ENCODE data around the gene ACLY. TPM values are rescaled to one million over a fixed set of nuclear protein-coding genes. Genes with fewer than 3 reads are reported as not detected.
"Not testable (repeated sequence)": the region's sequence is repeated elsewhere in the genome, so short reads cannot be mapped to it uniquely, and the experiment has no call there.

Gene ACLY
- total RNA-seq, 1 experiment from 2014 or later = 184 TPM

- Histone ChIP-seq H4K20me1 (ENCODE audit: insufficient read depth) (peaks cover 37% of the 10 kb centered on the region), H3F3A (ENCODE audit: insufficient read depth, low read depth) (peaks cover 11% of the 10 kb centered on the region; the same call in 1 of the 2 replicates), H3K27me3 (ENCODE audit: insufficient read depth, low read depth) (no peaks in the 10 kb centered on the region), H3K9me2 (ENCODE audit: insufficient read depth) (no peaks in the 10 kb centered on the region), H3K4me3 (no peak overlapping the region), H3K36me3 (ENCODE audit: low read depth) (peaks cover 4% of the 10 kb centered on the region; the same call in 1 of the 2 replicates), H3K79me2 (ENCODE audit: low read depth) (peaks cover 45% of the 10 kb centered on the region), H3K9me3 (ENCODE audit: insufficient read depth, low read depth) (no peaks in the 10 kb centered on the region), H3K27ac (no peak overlapping the region), H2AFZ (no peak overlapping the region), H3K4me2 (no peak overlapping the region), H3K4me1 (replicated peaks; ENCODE audit: insufficient read depth) (no peaks in the 10 kb centered on the region)
- CTCF ChIA-PET = no interaction called here
- no TSS peak for BruUV-seq (replicated peaks)
- TF ChIP-seq, protein P1, sequence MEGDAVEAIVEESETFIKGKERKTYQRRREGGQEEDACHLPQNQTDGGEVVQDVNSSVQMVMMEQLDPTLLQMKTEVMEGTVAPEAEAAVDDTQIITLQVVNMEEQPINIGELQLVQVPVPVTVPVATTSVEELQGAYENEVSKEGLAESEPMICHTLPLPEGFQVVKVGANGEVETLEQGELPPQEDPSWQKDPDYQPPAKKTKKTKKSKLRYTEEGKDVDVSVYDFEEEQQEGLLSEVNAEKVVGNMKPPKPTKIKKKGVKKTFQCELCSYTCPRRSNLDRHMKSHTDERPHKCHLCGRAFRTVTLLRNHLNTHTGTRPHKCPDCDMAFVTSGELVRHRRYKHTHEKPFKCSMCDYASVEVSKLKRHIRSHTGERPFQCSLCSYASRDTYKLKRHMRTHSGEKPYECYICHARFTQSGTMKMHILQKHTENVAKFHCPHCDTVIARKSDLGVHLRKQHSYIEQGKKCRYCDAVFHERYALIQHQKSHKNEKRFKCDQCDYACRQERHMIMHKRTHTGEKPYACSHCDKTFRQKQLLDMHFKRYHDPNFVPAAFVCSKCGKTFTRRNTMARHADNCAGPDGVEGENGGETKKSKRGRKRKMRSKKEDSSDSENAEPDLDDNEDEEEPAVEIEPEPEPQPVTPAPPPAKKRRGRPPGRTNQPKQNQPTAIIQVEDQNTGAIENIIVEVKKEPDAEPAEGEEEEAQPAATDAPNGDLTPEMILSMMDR (conservative IDR thresholded peaks at IDR 0.05) = no peak
- no peak for TF ChIP-seq EZH2 (IDR thresholded peaks at IDR 0.05; ENCODE audit: low read depth)
- intact Hi-C loops (cut with micrococcal nuclease; ENCODE audit: unreplicated experiment) = no loop called here
- DNase-seq = no peak
- POLR2A ChIA-PET (ENCODE audit: unreplicated experiment) = interaction anchor here (0.7 kb wide), 1 partner anchor 158 kb away, joined by 3 read pairs; no protein-coding TSS in a partner anchor
These were observed 69.3 kb downstream of the ACLY start for GRCh38 chr17:41849251-41849990.

DNA sequence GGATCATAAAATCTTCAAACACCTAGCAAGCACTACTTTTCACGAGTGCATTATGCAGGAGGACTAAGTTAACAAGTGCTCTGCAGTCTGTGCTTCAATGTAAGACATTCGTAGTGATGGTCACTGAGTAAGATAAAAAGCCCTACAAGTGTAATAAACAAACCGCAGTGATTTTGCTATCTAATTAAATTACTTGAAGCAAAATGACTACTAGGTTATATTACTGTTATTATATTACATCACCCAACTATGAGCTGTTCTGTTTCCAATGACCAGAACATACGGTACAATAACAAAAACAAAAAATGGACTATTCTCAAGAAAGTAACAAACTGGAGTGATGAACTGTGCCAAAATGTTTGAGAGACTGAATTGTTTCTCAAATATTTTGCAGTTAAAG lies 70.0 kb downstream of the ACLY start:
- H4K20me1 ChIP-seq (ENCODE audit: insufficient read depth) = peaks cover 33% of the 10 kb centered on the region
- no peaks in the 10 kb centered on the region for H3K4me1 ChIP-seq (replicated peaks; ENCODE audit: insufficient read depth)
- no peak overlapping the region for H3K27ac ChIP-seq
- TF ChIP-seq, protein P1 (conservative IDR thresholded peaks at IDR 0.05) = no peak
- no peak for TF ChIP-seq EZH2 (IDR thresholded peaks at IDR 0.05; ENCODE audit: low read depth)
- BruUV-seq (replicated peaks) = no TSS peak
- CTCF ChIA-PET = no interaction called here
- no peaks in the 10 kb centered on the region for H3K9me2 ChIP-seq (ENCODE audit: insufficient read depth)
- H3K36me3 ChIP-seq (ENCODE audit: low read depth) = peaks cover 4% of the 10 kb centered on the region; the same call in 1 of the 2 replicates
- POLR2A ChIA-PET (ENCODE audit: unreplicated experiment) = no interaction called here
- no peaks in the 10 kb centered on the region for H3K9me3 ChIP-seq (ENCODE audit: insufficient read depth, low read depth)
- DNase-seq = no peak
- no peak overlapping the region for H2AFZ ChIP-seq
- H3F3A ChIP-seq (ENCODE audit: insufficient read depth, low read depth) = peaks cover 8% of the 10 kb centered on the region; the same call in 1 of the 2 replicates
- no peak overlapping the region for H3K4me3 ChIP-seq
- intact Hi-C loops (cut with micrococcal nuclease; ENCODE audit: unreplicated experiment) = no loop called here
- H3K4me2 ChIP-seq = no peak overlapping the region
- H3K79me2 ChIP-seq (ENCODE audit: low read depth) = peaks cover 39% of the 10 kb centered on the region
- H3K27me3 ChIP-seq (ENCODE audit: insufficient read depth, low read depth) = no peaks in the 10 kb centered on the region

DNA sequence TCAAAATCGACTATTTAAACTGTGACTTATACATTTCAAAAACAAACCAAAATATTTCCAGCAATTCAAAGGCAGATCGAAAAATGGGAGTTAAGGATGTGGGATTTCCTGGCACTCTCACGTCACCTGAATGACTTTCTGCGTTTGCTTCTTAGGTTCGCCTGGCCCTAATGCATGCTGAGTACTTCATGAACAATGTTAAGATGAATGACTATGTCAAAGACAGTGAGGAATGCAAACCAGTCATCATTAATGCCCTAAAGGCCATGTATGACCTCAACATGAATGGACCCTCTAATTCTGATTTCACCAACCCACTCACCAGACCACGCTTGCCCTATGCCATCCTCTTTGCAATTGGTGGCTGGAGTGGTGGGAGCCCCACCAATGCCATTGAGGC lies 73.8 kb downstream of the ACLY start:
- Histone ChIP-seq H3K9me3 (ENCODE audit: insufficient read depth, low read depth) (no peaks in the 10 kb centered on the region), H3F3A (ENCODE audit: insufficient read depth, low read depth) (peaks cover 8% of the 10 kb centered on the region; the same call in 1 of the 2 replicates), H3K27me3 (ENCODE audit: insufficient read depth, low read depth) (no peaks in the 10 kb centered on the region), H2AFZ (no peak overlapping the region), H3K4me3 (no peak overlapping the region), H3K4me1 (replicated peaks; ENCODE audit: insufficient read depth) (no peaks in the 10 kb centered on the region), H3K9me2 (ENCODE audit: insufficient read depth) (no peaks in the 10 kb centered on the region), H3K36me3 (ENCODE audit: low read depth) (no peaks in the 10 kb centered on the region), H3K27ac (no peak overlapping the region), H3K79me2 (ENCODE audit: low read depth) (peaks cover 12% of the 10 kb centered on the region; the same call in 1 of the 2 replicates), H3K4me2 (no peak overlapping the region), H4K20me1 (ENCODE audit: insufficient read depth) (peaks cover 20% of the 10 kb centered on the region)
- POLR2A ChIA-PET (ENCODE audit: unreplicated experiment) = no interaction called here
- intact Hi-C loops (cut with micrococcal nuclease; ENCODE audit: unreplicated experiment) = no loop called here
- no peak for TF ChIP-seq EZH2 (IDR thresholded peaks at IDR 0.05; ENCODE audit: low read depth)
- TF ChIP-seq, protein P1 (conservative IDR thresholded peaks at IDR 0.05) = no peak
- BruUV-seq (replicated peaks) = no TSS peak
- no peak for DNase-seq
- CTCF ChIA-PET = no interaction called here

- H4K20me1 ChIP-seq (ENCODE audit: insufficient read depth); POLR2A ChIA-PET (ENCODE audit: unreplicated experiment); H3K4me1 ChIP-seq (replicated peaks; ENCODE audit: insufficient read depth); H3K79me2 ChIP-seq (ENCODE audit: low read depth); H3K27me3 ChIP-seq (ENCODE audit: insufficient read depth, low read depth); H3K27ac ChIP-seq; H3K4me3 ChIP-seq; BruUV-seq (replicated peaks); H3F3A ChIP-seq (ENCODE audit: insufficient read depth, low read depth); DNase-seq; H3K36me3 ChIP-seq (ENCODE audit: low read depth); intact Hi-C loops (cut with micrococcal nuclease; ENCODE audit: unreplicated experiment); H2AFZ ChIP-seq; H3K9me2 ChIP-seq (ENCODE audit: insufficient read depth); H3K4me2 ChIP-seq; H3K9me3 ChIP-seq (ENCODE audit: insufficient read depth, low read depth); CTCF ChIA-PET: not testable (repeated sequence)
These were observed 78.0 kb downstream of the ACLY start for GRCh38 chr17:41840781-41841180.

- H3K9me2 ChIP-seq (ENCODE audit: insufficient read depth); H3K27me3 ChIP-seq (ENCODE audit: insufficient read depth, low read depth); H3K9me3 ChIP-seq (ENCODE audit: insufficient read depth, low read depth); H4K20me1 ChIP-seq (ENCODE audit: insufficient read depth); CTCF ChIA-PET; POLR2A ChIA-PET (ENCODE audit: unreplicated experiment); H3K4me3 ChIP-seq; DNase-seq; H3K4me2 ChIP-seq; H3F3A ChIP-seq (ENCODE audit: insufficient read depth, low read depth); intact Hi-C loops (cut with micrococcal nuclease; ENCODE audit: unreplicated experiment); H3K27ac ChIP-seq; H3K79me2 ChIP-seq (ENCODE audit: low read depth); BruUV-seq (replicated peaks); H2AFZ ChIP-seq; H3K36me3 ChIP-seq (ENCODE audit: low read depth): not testable (repeated sequence)
- peaks cover 11% of the 10 kb centered on the region for H3K4me1 ChIP-seq (replicated peaks; ENCODE audit: insufficient read depth)
These were observed 79.3 kb downstream of the ACLY start for GRCh38 chr17:41839448-41839847.

Measured in PC-9 (cell line).